Neural cell (in vitro differentiated cells): ENCODE data around the gene ASTL. TPM values are rescaled to one million over a fixed set of nuclear protein-coding genes. Genes with fewer than 3 reads are reported as not detected.

ENCODE experiments used
- H2AFZ ChIP-seq: fragments of 200-600, 300-800 bp; sonication (generic), shearing (Covaris generic); 2 replicates; pipeline ENCODE4 v1.6.0; 2014; ENCODE audit warnings: low read depth, mild to moderate bottlenecking, antibody characterized with exemption, low read length, moderate library complexity
- H3F3A ChIP-seq: fragments of 200-600 bp; shearing (Covaris generic); 2 replicates; pipeline ENCODE4 v1.6.1; 2016; ENCODE audit warnings: mild to moderate bottlenecking, moderate library complexity, mixed read lengths, antibody characterized with exemption, low read length; ENCODE audit not compliant: insufficient read depth, poor library complexity, severe bottlenecking
- H3K27ac ChIP-seq: fragments of 200-600, 300-800 bp; sonication (generic), shearing (Covaris generic); 2 replicates; pipeline ENCODE4 v1.5.1; 2014; ENCODE audit warnings: mild to moderate bottlenecking, low read length, moderate library complexity
- H3K27me3 ChIP-seq: fragments of 300-800, 200-600 bp; sonication (generic), shearing (Covaris generic); 2 replicates; pipeline ENCODE4 v1.6.0; 2014; ENCODE audit warnings: mild to moderate bottlenecking, low read depth, low read length, moderate library complexity; ENCODE audit not compliant: insufficient read depth
- H3K36me3 ChIP-seq: fragments of 300-800, 200-600 bp; sonication (generic), shearing (Covaris generic); 2 replicates; pipeline ENCODE4 v1.5.1; 2014; ENCODE audit warnings: mild to moderate bottlenecking, antibody characterized with exemption, low read length, moderate library complexity; ENCODE audit not compliant: insufficient read depth
- H3K4me2 ChIP-seq: fragments of 300-800, 200-600 bp; sonication (generic), shearing (Covaris generic); 2 replicates; pipeline ENCODE4 v1.6.0; 2014; ENCODE audit warnings: mild to moderate bottlenecking, low read length
- H3K4me3 ChIP-seq: fragments of 300-800, 200-600 bp; sonication (generic), shearing (Covaris generic); 2 replicates; pipeline ENCODE4 v1.5.1; 2014; ENCODE audit warnings: mild to moderate bottlenecking, low read length, moderate library complexity
- H3K79me2 ChIP-seq: fragments of 200-600 bp; shearing (Covaris generic); replicated peaks from 2 replicates; pipeline ENCODE4 v1.6.0; 2014; ENCODE audit warnings: mild to moderate bottlenecking, low read length, moderate library complexity; ENCODE audit not compliant: insufficient read depth
- H3K9ac ChIP-seq: fragments of 300-800, 200-600 bp; sonication (generic), shearing (Covaris generic); 2 replicates; pipeline ENCODE4 v1.6.1; 2016; ENCODE audit warnings: mild to moderate bottlenecking, low read length, mixed read lengths
- H3K9me2 ChIP-seq: fragments of 200-600 bp; shearing (Covaris generic); 2 replicates; pipeline ENCODE4 v1.6.1; 2016; ENCODE audit warnings: mild to moderate bottlenecking, low read length, mixed read lengths; ENCODE audit not compliant: insufficient read depth
- H3K9me3 ChIP-seq: fragments of 200-600, 300-800 bp; sonication (generic), shearing (Covaris generic); 2 replicates; pipeline ENCODE4 v1.6.1; 2016; ENCODE audit warnings: mild to moderate bottlenecking, mixed run types, low read length, moderate library complexity, mixed read lengths
- H4K20me1 ChIP-seq: fragments of 200-600 bp; shearing (Covaris generic); 2 replicates; pipeline ENCODE4 v1.6.1; 2016; ENCODE audit warnings: mild to moderate bottlenecking, mixed run types; ENCODE audit not compliant: insufficient read depth
- EP300 ChIP-seq: fragments of 450-650 bp; conservative IDR thresholded peaks from 2 replicates; pipeline ENCODE4 v1.6.1; 2014; ENCODE audit warnings: antibody characterized with exemption, mild to moderate bottlenecking, moderate library complexity; ENCODE audit not compliant: poor library complexity, severe bottlenecking
- EZH2 ChIP-seq: fragments of 200-600, 300-800 bp; shearing (Covaris generic), sonication (generic); IDR thresholded peaks from 2 replicates; pipeline ENCODE4 v1.6.1; 2014; ENCODE audit warnings: antibody characterized with exemption, low read length, borderline replicate concordance, mild to moderate bottlenecking; ENCODE audit not compliant: insufficient read depth, poor library complexity, severe bottlenecking
- MXI1 ChIP-seq: fragments of 450-650 bp; conservative IDR thresholded peaks from 2 replicates; pipeline ENCODE4 v1.6.1; 2014; ENCODE audit warnings: antibody characterized with exemption, mild to moderate bottlenecking; ENCODE audit not compliant: poor library complexity, severe bottlenecking
- POLR2AphosphoS5 ChIP-seq: IDR thresholded peaks from 2 replicates; pipeline ENCODE4 v1.6.1; 2012
- RAD21 ChIP-seq: fragments of 450-650 bp; conservative IDR thresholded peaks from 2 replicates; pipeline ENCODE4 v1.6.1; 2014; ENCODE audit warnings: antibody characterized with exemption, mild to moderate bottlenecking, moderate library complexity
- SMC3 ChIP-seq: fragments of 450-650 bp; conservative IDR thresholded peaks from 2 replicates; pipeline ENCODE4 v1.6.1; 2014; ENCODE audit warnings: antibody characterized with exemption, mild to moderate bottlenecking, moderate library complexity; ENCODE audit not compliant: poor library complexity
- TAF1 ChIP-seq: IDR thresholded peaks from 2 replicates; pipeline ENCODE4 v1.6.1; 2012; ENCODE audit warnings: low read depth
- polyA plus RNA-seq: library from polyadenylated mRNA; depleted of rRNA; stranded (reverse); fragments of >200 nt; gene quantifications from 2 replicates; pipeline ENCODE4 v1.2.3, GENCODE V29; 2014
- TF ChIP-seq, protein P1 (sequence below): IDR thresholded peaks from 2 replicates; pipeline ENCODE4 v1.6.1; 2012; ENCODE audit warnings: borderline replicate concordance
- TF ChIP-seq, protein P2 (sequence below): fragments of 450-650 bp; IDR thresholded peaks from 2 replicates; pipeline ENCODE4 v1.5.1; 2014; ENCODE audit warnings: antibody characterized with exemption, mild to moderate bottlenecking, moderate library complexity; ENCODE audit not compliant: poor library complexity, severe bottlenecking

Gene ASTL
- polyA plus RNA-seq, 1 donor from 2014 or later: not detected

DNA sequence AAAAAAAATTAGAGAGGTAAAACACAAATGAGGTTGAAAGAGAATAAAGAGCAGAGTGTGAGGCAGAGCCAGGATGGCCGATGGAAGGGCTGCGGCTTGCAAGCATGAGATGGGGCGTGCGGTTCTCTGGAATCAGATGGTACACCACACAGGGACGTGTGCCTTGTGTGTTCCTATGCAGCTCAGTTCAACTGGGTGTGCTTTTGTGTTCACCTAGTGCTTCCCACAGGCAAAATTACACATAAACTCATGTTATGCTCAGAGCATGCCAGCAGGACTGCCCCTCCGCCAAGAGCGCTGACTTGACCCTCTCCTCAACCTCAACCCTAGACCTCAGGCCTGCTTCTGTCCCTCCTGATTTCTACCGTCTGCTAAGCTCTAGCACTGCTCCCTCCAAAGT lies 45.9 kb upstream of the ASTL start:
- no peak overlapping the region for H3K9ac ChIP-seq
- H4K20me1 ChIP-seq: no peaks in the 10 kb centered on the region
- H3K4me2 ChIP-seq: no peak overlapping the region
- no peak overlapping the region for H3K4me3 ChIP-seq
- H3K79me2 ChIP-seq: no peaks in the 10 kb centered on the region
- H3K36me3 ChIP-seq: no peaks in the 10 kb centered on the region
- no peak overlapping the region for H3K27ac ChIP-seq
- H2AFZ ChIP-seq: no peak overlapping the region
- H3K9me2 ChIP-seq: no peaks in the 10 kb centered on the region
- TF ChIP-seq RAD21: no peak
- TF ChIP-seq EZH2: no peak
- no peak for TF ChIP-seq SMC3
- TF ChIP-seq EP300: no peak
- TF ChIP-seq, protein P1, sequence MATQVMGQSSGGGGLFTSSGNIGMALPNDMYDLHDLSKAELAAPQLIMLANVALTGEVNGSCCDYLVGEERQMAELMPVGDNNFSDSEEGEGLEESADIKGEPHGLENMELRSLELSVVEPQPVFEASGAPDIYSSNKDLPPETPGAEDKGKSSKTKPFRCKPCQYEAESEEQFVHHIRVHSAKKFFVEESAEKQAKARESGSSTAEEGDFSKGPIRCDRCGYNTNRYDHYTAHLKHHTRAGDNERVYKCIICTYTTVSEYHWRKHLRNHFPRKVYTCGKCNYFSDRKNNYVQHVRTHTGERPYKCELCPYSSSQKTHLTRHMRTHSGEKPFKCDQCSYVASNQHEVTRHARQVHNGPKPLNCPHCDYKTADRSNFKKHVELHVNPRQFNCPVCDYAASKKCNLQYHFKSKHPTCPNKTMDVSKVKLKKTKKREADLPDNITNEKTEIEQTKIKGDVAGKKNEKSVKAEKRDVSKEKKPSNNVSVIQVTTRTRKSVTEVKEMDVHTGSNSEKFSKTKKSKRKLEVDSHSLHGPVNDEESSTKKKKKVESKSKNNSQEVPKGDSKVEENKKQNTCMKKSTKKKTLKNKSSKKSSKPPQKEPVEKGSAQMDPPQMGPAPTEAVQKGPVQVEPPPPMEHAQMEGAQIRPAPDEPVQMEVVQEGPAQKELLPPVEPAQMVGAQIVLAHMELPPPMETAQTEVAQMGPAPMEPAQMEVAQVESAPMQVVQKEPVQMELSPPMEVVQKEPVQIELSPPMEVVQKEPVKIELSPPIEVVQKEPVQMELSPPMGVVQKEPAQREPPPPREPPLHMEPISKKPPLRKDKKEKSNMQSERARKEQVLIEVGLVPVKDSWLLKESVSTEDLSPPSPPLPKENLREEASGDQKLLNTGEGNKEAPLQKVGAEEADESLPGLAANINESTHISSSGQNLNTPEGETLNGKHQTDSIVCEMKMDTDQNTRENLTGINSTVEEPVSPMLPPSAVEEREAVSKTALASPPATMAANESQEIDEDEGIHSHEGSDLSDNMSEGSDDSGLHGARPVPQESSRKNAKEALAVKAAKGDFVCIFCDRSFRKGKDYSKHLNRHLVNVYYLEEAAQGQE: no peak
- H3F3A ChIP-seq: no peaks in the 10 kb centered on the region
- no peaks in the 10 kb centered on the region for H3K9me3 ChIP-seq
- H3K27me3 ChIP-seq: no peaks in the 10 kb centered on the region

DNA sequence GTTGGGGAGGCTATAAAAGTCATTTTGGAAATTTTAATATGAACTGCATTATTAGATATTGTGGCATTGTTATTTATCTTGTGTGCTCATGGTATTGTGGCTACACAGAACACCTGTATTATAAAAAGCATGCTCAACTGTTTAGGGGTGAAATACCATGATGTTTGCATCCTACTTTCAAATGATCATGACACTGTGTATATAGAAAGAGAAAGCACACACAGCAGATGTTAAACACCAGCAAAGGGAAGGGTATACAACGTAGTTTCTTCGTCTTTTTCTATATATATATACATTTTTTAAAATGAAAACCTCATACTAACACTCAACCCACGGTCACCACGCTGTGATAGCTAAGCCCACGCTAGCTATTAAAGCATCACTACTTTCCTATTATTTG lies 43.2 kb upstream of the ASTL start:
- TF ChIP-seq, protein P1: no peak
- TF ChIP-seq EZH2 (no peak), POLR2AphosphoS5 (no peak), SMC3 (no peak), MXI1 (no peak), EP300 (no peak), RAD21 (no peak), TAF1 (no peak)
- TF ChIP-seq, protein P2, sequence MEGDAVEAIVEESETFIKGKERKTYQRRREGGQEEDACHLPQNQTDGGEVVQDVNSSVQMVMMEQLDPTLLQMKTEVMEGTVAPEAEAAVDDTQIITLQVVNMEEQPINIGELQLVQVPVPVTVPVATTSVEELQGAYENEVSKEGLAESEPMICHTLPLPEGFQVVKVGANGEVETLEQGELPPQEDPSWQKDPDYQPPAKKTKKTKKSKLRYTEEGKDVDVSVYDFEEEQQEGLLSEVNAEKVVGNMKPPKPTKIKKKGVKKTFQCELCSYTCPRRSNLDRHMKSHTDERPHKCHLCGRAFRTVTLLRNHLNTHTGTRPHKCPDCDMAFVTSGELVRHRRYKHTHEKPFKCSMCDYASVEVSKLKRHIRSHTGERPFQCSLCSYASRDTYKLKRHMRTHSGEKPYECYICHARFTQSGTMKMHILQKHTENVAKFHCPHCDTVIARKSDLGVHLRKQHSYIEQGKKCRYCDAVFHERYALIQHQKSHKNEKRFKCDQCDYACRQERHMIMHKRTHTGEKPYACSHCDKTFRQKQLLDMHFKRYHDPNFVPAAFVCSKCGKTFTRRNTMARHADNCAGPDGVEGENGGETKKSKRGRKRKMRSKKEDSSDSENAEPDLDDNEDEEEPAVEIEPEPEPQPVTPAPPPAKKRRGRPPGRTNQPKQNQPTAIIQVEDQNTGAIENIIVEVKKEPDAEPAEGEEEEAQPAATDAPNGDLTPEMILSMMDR: no peak
- no peak overlapping the region for H3K4me2 ChIP-seq
- H3K9me2 ChIP-seq: no peaks in the 10 kb centered on the region
- no peak overlapping the region for H2AFZ ChIP-seq
- no peaks in the 10 kb centered on the region for H3K79me2 ChIP-seq
- H3K9ac ChIP-seq: no peak overlapping the region
- H3K27ac ChIP-seq: no peak overlapping the region
- no peaks in the 10 kb centered on the region for H3F3A ChIP-seq
- no peaks in the 10 kb centered on the region for H4K20me1 ChIP-seq
- no peak overlapping the region for H3K4me3 ChIP-seq
- H3K36me3 ChIP-seq: no peaks in the 10 kb centered on the region
- no peaks in the 10 kb centered on the region for H3K9me3 ChIP-seq
- H3K27me3 ChIP-seq: no peaks in the 10 kb centered on the region
